H1 (cell line): ENCODE results near the gene HNRNPA3. TPM values are rescaled to one million over a fixed set of nuclear protein-coding genes. Genes with fewer than 3 reads are reported as not detected.

Experiments used
- CTCF ChIA-PET: fragments of 300-600 bp; sonication (Branson Sonifier 250); formaldehyde crosslinking; loops from one replicate; lab custom pipeline; 2021; ENCODE audit not compliant: partially characterized antibody; lab: Charles Lee
- POLR2A ChIA-PET: fragments of 300-600 bp; sonication (Branson Sonifier 250); formaldehyde crosslinking; loops from one replicate; lab custom pipeline; 2021; ENCODE audit warnings: inconsistent platforms; ENCODE audit not compliant: partially characterized antibody; lab: Charles Lee
- DNase-seq, 2 experiments: peaks; one replicate each; pipeline versions ENCODE4 v3.0.0 to v3.0.0-alpha.2; 2010 to 2022; ENCODE audit warnings: low spot score in 2 of 2, low read depth in 1 of 2, mixed read lengths in 1 of 2
- FAIRE-seq: peaks from 2 replicates; lab custom pipeline; 2011; peaks lifted over from hg19 to GRCh38; lab: Jason Lieb, UNC
- H2AFZ ChIP-seq: 2 replicates; pipeline ENCODE4 v1.8.1; 2012; ENCODE audit warnings: low read length, inconsistent platforms
- H2AK5ac ChIP-seq: 2 replicates; pipeline ENCODE4 v1.6.1; 2013; ENCODE audit warnings: low read depth, low read length
- H2BK120ac ChIP-seq: replicated peaks from 2 replicates; pipeline ENCODE3; 2013; ENCODE audit warnings: low read depth, low read length, inconsistent platforms
- H2BK12ac ChIP-seq: 2 replicates; pipeline ENCODE4 v1.6.1; 2013; ENCODE audit warnings: low read depth, low read length
- H2BK15ac ChIP-seq: 2 replicates; pipeline ENCODE4 v1.6.1; 2013; ENCODE audit warnings: low read length
- H2BK20ac ChIP-seq: 2 replicates; pipeline ENCODE4 v1.6.1; 2013; ENCODE audit warnings: low read length
- H2BK5ac ChIP-seq: 2 replicates; pipeline ENCODE4 v1.6.1; 2013; ENCODE audit warnings: low read depth, low read length
- H3K14ac ChIP-seq: 2 replicates; pipeline ENCODE4 v1.6.1; 2013; ENCODE audit warnings: inconsistent platforms; ENCODE audit not compliant: insufficient read length
- H3K18ac ChIP-seq: 2 replicates; pipeline ENCODE4 v1.6.1; 2013; ENCODE audit warnings: low read length; ENCODE audit errors: extremely low read depth
- H3K23ac ChIP-seq: 2 replicates; pipeline ENCODE4 v1.6.1; 2013; ENCODE audit warnings: inconsistent platforms; ENCODE audit not compliant: insufficient read length
- H3K23me2 ChIP-seq: 2 replicates; pipeline ENCODE4 v1.6.1; 2013; ENCODE audit warnings: low read depth, low read length
- H3K27ac ChIP-seq: 2 replicates; pipeline ENCODE4 v1.6.1; 2011; ENCODE audit warnings: low read depth, low read length, inconsistent platforms
- H3K27me3 ChIP-seq, 4 experiments: replicated peaks in 1 of 4; 1 replicate in 1 of 4; 2 replicates in 3 of 4; pipeline versions ENCODE4 v1.6.1 to v1.8.1; 2011 to 2013; ENCODE audit warnings: low read length in 3 of 4, mild to moderate bottlenecking in 3 of 4, inconsistent platforms in 2 of 4, mixed read lengths in 2 of 4, moderate library complexity in 1 of 4; ENCODE audit not compliant: control insufficient read depth in 3 of 4, insufficient read depth in 3 of 4; ENCODE audit errors: extremely low read depth in 1 of 4
- H3K36me3 ChIP-seq, 4 experiments: 2 replicates each; pipeline versions ENCODE4 v1.6.1 to v1.8.1; 2011 to 2013; ENCODE audit warnings: mild to moderate bottlenecking in 4 of 4, low read length in 3 of 4, moderate library complexity in 2 of 4, control low read depth in 1 of 4, inconsistent platforms in 1 of 4; ENCODE audit not compliant: insufficient read depth in 4 of 4, control insufficient read depth in 2 of 4
- H3K4ac ChIP-seq: replicated peaks from 2 replicates; pipeline ENCODE3; 2013; ENCODE audit warnings: low read length, low read depth, mixed read lengths, inconsistent platforms; ENCODE audit not compliant: insufficient read length
- H3K4me1 ChIP-seq, 4 experiments: replicated peaks in 1 of 4; 1 replicate in 1 of 4; 2 replicates in 3 of 4; pipeline versions ENCODE4 v1.6.1 to v1.8.1; 2011 to 2013; ENCODE audit warnings: low read length in 3 of 4, inconsistent platforms in 2 of 4, mixed read lengths in 1 of 4; ENCODE audit not compliant: insufficient read depth in 4 of 4, control insufficient read depth in 3 of 4
- H3K4me2 ChIP-seq, 2 experiments: 2 replicates each; pipeline versions ENCODE4 v1.6.1 to v1.8.1; 2011 to 2013; ENCODE audit warnings: low read depth in 2 of 2, low read length in 2 of 2, control low read depth in 1 of 2, inconsistent platforms in 1 of 2, mild to moderate bottlenecking in 1 of 2; ENCODE audit not compliant: insufficient read depth in 1 of 2
- H3K4me3 ChIP-seq, 4 experiments: fragments of 200-600, 300-600 bp in 1 of 4; sonication (generic), shearing (Covaris generic), sonication (Bioruptor Twin) in 1 of 4; 2 replicates each; pipeline versions ENCODE4 v1.5.1 to v1.8.1; 2011 to 2016; ENCODE audit warnings: low read length in 4 of 4, low read depth in 3 of 4, control low read depth in 2 of 4, inconsistent platforms in 2 of 4, mild to moderate bottlenecking in 2 of 4, mixed read lengths in 1 of 4, moderate library complexity in 1 of 4; ENCODE audit not compliant: insufficient read depth in 2 of 4; ENCODE audit errors: extremely low read depth in 1 of 4
- H3K56ac ChIP-seq: replicated peaks from 2 replicates; pipeline ENCODE3; 2013; ENCODE audit warnings: low read depth, mild to moderate bottlenecking, mixed read lengths, low read length, inconsistent platforms; ENCODE audit not compliant: insufficient read length
- H3K79me1 ChIP-seq: 2 replicates; pipeline ENCODE4 v1.6.1; 2013; ENCODE audit warnings: low read depth, low read length, control low read depth
- H3K79me2 ChIP-seq, 2 experiments: 2 replicates each; pipeline versions ENCODE4 v1.6.1 to v1.8.1; 2012 to 2013; ENCODE audit warnings: low read length in 2 of 2, mild to moderate bottlenecking in 2 of 2, inconsistent platforms in 1 of 2; ENCODE audit not compliant: insufficient read depth in 2 of 2, control insufficient read depth in 1 of 2
- H3K9ac ChIP-seq, 4 experiments: replicated peaks in 1 of 4; 1 replicate in 1 of 4; 2 replicates in 3 of 4; pipeline versions ENCODE4 v1.6.1 to v1.8.1; 2011 to 2013; ENCODE audit warnings: low read depth in 3 of 4, low read length in 3 of 4, control low read depth in 2 of 4, mild to moderate bottlenecking in 2 of 4, moderate library complexity in 2 of 4, inconsistent platforms in 1 of 4; ENCODE audit errors: extremely low read depth in 1 of 4
- H3K9me3 ChIP-seq, 2 experiments: 2 replicates each; pipeline versions ENCODE4 v1.6.1 to v1.8.1; 2012 to 2013; ENCODE audit warnings: mild to moderate bottlenecking in 2 of 2, moderate library complexity in 2 of 2, control low read depth in 1 of 2, inconsistent platforms in 1 of 2, low read depth in 1 of 2, low read length in 1 of 2, mixed read lengths in 1 of 2; ENCODE audit not compliant: insufficient read depth in 2 of 2
- H4K20me1 ChIP-seq, 2 experiments: replicated peaks in 1 of 2; 2 replicates each; pipeline versions ENCODE3 to v1.8.1; 2011 to 2013; ENCODE audit warnings: inconsistent platforms in 2 of 2, low read length in 2 of 2, mild to moderate bottlenecking in 1 of 2; ENCODE audit not compliant: insufficient read depth in 2 of 2, control insufficient read depth in 1 of 2
- H4K5ac ChIP-seq: 2 replicates; pipeline ENCODE4 v1.6.1; 2013; ENCODE audit warnings: low read length, low read depth, mixed read lengths, inconsistent platforms; ENCODE audit not compliant: insufficient read length
- H4K8ac ChIP-seq: 2 replicates; pipeline ENCODE4 v1.8.0; 2013; ENCODE audit warnings: mild to moderate bottlenecking, moderate library complexity, low read length, inconsistent platforms; ENCODE audit not compliant: insufficient read depth; ENCODE audit errors: extremely low read depth
- H4K91ac ChIP-seq: replicated peaks from 2 replicates; pipeline ENCODE3; 2013; ENCODE audit warnings: low read length, mixed read lengths, inconsistent platforms; ENCODE audit not compliant: insufficient read length
- CHD1 ChIP-seq: IDR thresholded peaks from 2 replicates; pipeline ENCODE4 v1.6.1; 2012; ENCODE audit warnings: low read depth, low read length, improper control_type of control experiment
- CTBP2 ChIP-seq: IDR thresholded peaks from 2 replicates; pipeline ENCODE4 v1.7.0; 2011; ENCODE audit warnings: borderline replicate concordance, mild to moderate bottlenecking, moderate library complexity, mixed read lengths, low read length; ENCODE audit not compliant: insufficient read depth, insufficient read length
- FOSL1 ChIP-seq: IDR thresholded peaks from 2 replicates; pipeline ENCODE4 v1.6.1; 2011; ENCODE audit warnings: mild to moderate bottlenecking, low read depth, low read length, moderate library complexity; ENCODE audit not compliant: insufficient read depth
- HDAC6 ChIP-seq: IDR thresholded peaks from one replicate; pipeline ENCODE4 v1.7.1; 2012; ENCODE audit warnings: low read depth, mild to moderate bottlenecking, inconsistent platforms, low read length, moderate library complexity
- KDM4A ChIP-seq: IDR thresholded peaks from one replicate; pipeline ENCODE4 v1.7.1; 2012; ENCODE audit warnings: low read depth, mild to moderate bottlenecking, moderate library complexity, low read length, inconsistent platforms; ENCODE audit not compliant: severe bottlenecking
- MAFK ChIP-seq: IDR thresholded peaks from 2 replicates; pipeline ENCODE4 v1.6.1; 2012; ENCODE audit warnings: low read depth, mild to moderate bottlenecking, improper control_type of control experiment, low read length
- RBBP5 ChIP-seq: IDR thresholded peaks from 2 replicates; pipeline ENCODE4 v1.7.1; 2012; ENCODE audit warnings: low read depth, mild to moderate bottlenecking, inconsistent platforms, low read length, moderate library complexity, borderline replicate concordance
- SRF ChIP-seq: IDR thresholded peaks from 2 replicates; pipeline ENCODE4 v1.6.1; 2011; ENCODE audit warnings: mild to moderate bottlenecking, low read depth, low read length, moderate library complexity
- TCF12 ChIP-seq: IDR thresholded peaks from 2 replicates; pipeline ENCODE4 v1.6.1; 2011; ENCODE audit warnings: low read depth, mild to moderate bottlenecking, low read length
- WGBS, 2 experiments: shearing (Covaris generic) in 1 of 2; methylation state at CpG; one replicate each; pipeline versions ENCODE4 v1.1.6 to v1.1.7; 2013 to 2015; ENCODE audit warnings: low lambda C conversion rate in 2 of 2, mixed read lengths in 2 of 2, inconsistent platforms in 1 of 2, low coverage in 1 of 2, missing lambda C conversion rate in 1 of 2; ENCODE audit not compliant: insufficient replicate concordance in 2 of 2, insufficient coverage in 1 of 2, insufficient read length in 1 of 2; ENCODE audit errors: extremely low coverage in 1 of 2, missing lambda C conversion rate in 1 of 2; 5-methylcytosine and 5-hydroxymethylcytosine counted together
- polyA plus RNA-seq, 7 experiments: library from polyadenylated mRNA; depleted of rRNA in 3 of 7; stranded (reverse) in 5 of 7; unstranded in 2 of 7; fragments of >200 nt in 5 of 7; fragments of 200-250 nt in 2 of 7; gene quantifications; 1 replicate in 5 of 7; 2 replicates in 1 of 7; 4 replicates in 1 of 7; pipeline versions ENCODE4 v1.2.1 to v1.2.3, GENCODE V29; 2011 to 2013; ENCODE audit warnings: missing spikeins in 2 of 7, mixed read lengths in 2 of 7
- total RNA-seq: library from RNA; stranded (reverse); fragmentation: NEBNext Ultra II Directional; extraction: Animal tissue kit (Norgen Biotek cat#: 25700); gene quantifications from 2 replicates; pipeline ENCODE4 v1.2.1, GENCODE V29; 2021
- TF ChIP-seq, protein P1 (sequence below): IDR thresholded peaks from 2 replicates; pipeline ENCODE4 v1.6.1; 2011; ENCODE audit warnings: low read depth, mild to moderate bottlenecking, low read length; ENCODE audit not compliant: insufficient read depth

Gene HNRNPA3
- total and polyA plus RNA-seq, 2 of the 8 experiments (the other 6 are each of a cell fraction or from before 2014, with no cell fraction given), result 66.1 to 408 TPM

DNA sequence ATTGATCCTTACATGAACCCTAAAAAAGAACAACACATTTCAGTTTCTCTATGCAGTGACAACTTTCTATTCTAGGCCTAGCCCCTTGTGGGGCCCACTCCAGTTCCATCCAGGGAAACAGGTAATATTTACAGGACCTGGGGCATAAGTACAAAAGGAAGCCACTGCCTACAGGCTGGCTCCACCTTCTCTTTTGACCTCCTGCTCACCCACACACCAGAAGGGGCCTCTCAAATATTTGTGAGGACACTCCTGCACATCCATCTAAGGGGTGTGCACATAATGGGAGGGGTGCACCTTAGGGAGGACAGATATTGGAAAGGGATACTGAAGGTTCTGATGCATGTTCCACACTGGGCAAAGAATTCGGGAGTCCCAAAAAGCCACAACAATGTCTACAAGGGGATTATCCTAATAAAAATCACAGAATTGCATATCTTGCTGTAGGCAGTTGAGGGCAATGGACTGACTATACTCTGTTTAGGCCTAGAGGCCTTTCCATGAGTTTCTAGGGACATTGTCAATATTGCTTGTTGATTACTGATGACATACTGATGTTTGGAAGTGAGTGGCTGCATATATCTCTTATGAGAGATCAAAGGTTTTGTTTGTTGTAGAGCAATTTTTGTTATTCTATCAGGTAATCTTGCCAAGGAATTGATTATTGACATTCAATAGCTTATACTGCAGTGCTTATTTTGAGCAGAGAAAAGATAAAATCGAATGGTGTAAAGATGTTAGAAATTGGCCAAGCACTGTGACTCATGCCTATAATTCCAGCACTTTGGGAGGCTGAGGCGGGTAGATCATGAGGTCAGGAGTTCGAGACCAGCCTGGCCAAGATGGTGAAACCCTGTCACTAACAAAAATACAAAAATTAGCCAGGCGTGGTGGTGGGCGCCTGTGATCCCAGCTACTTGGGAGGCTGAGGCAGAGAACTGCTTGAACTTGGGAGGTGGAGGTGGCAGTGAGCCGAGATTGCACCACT, 23.8 kb upstream of the HNRNPA3 start:
- H2BK120ac ChIP-seq, result no peak overlapping the region
- no peak overlapping the region for H3K9ac ChIP-seq
- TF ChIP-seq MAFK (no peak), CTBP2 (no peak), SRF (no peak), TCF12 (no peak), FOSL1 (no peak), KDM4A (no peak), RBBP5 (no peak), HDAC6 (no peak), CHD1 (no peak)
- TF ChIP-seq, protein P1, sequence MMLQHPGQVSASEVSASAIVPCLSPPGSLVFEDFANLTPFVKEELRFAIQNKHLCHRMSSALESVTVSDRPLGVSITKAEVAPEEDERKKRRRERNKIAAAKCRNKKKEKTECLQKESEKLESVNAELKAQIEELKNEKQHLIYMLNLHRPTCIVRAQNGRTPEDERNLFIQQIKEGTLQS, result no peak
- no peaks in the 10 kb centered on the region for H3K9me3 ChIP-seq
- H3K79me1 ChIP-seq, result no peaks in the 10 kb centered on the region
- 0 out of 7 replicates have a peak, but pooled peaks cover 0 to 2% (median 0%) of the 10 kb centered on the region in 4 experiments for H3K4me1 ChIP-seq
- no peaks in the 10 kb centered on the region for H3K79me2 ChIP-seq
- no peak overlapping the region for H2BK12ac ChIP-seq
- H4K5ac ChIP-seq, result no peak overlapping the region
- no peak overlapping the region for H3K18ac ChIP-seq
- H2BK20ac ChIP-seq, result no peak overlapping the region
- no peaks in the 10 kb centered on the region for H3K23me2 ChIP-seq
- ChIA-PET CTCF (interaction anchor here (0.7 to 1.1 kb wide), 2 partner anchors 9 to 12 kb away, joined by 3 to 7 read pairs; no protein-coding TSS in a partner anchor), POLR2A (interaction anchor here (0.6 to 1.4 kb wide), 5 partner anchors 10 to 128 kb away, joined by 3 to 4 read pairs (median 3); partner anchors contain the start of gene HNRNPA3)
- no peaks in the 10 kb centered on the region for H3K27me3 ChIP-seq
- no peak overlapping the region for H4K8ac ChIP-seq
- no peak overlapping the region for H3K14ac ChIP-seq
- no peaks in the 10 kb centered on the region for H3K36me3 ChIP-seq
- H3K23ac ChIP-seq, result no peak overlapping the region
- H2BK5ac ChIP-seq, result no peak overlapping the region
- no peak overlapping the region for H2AK5ac ChIP-seq
- H4K91ac ChIP-seq, result no peak overlapping the region
- DNase-seq (no peak), FAIRE-seq (no peak)
- WGBS, 2 experiments, result 96% methylated on average over 6 of the region's 7 CpGs; no CpG with 5 or more reads in 1 of the 2 experiments
- no peak overlapping the region for H3K4me3 ChIP-seq
- no peak overlapping the region for H3K4ac ChIP-seq
- no peak overlapping the region for H3K4me2 ChIP-seq
- H2AFZ ChIP-seq, result no peak overlapping the region
- H3K27ac ChIP-seq, result no peak overlapping the region
- H2BK15ac ChIP-seq, result no peak overlapping the region
- H3K56ac ChIP-seq, result no peak overlapping the region
- H4K20me1 ChIP-seq, result no peaks in the 10 kb centered on the region
